GM19043 (cell line): Measurements from ENCODE around the gene ANKRD22.
A peak's percentile ranks its signal among the peaks of the same experiment; 100 is the strongest.

ENCODE experiments used
- ATAC-seq: cut with Tn5 transposase; IDR thresholded peaks from one replicate; pipeline ENCODE4 v1.9.1; 2021; ENCODE audit warnings: low read depth; ENCODE audit not compliant: unreplicated experiment

The ANKRD22 gene

DNA sequence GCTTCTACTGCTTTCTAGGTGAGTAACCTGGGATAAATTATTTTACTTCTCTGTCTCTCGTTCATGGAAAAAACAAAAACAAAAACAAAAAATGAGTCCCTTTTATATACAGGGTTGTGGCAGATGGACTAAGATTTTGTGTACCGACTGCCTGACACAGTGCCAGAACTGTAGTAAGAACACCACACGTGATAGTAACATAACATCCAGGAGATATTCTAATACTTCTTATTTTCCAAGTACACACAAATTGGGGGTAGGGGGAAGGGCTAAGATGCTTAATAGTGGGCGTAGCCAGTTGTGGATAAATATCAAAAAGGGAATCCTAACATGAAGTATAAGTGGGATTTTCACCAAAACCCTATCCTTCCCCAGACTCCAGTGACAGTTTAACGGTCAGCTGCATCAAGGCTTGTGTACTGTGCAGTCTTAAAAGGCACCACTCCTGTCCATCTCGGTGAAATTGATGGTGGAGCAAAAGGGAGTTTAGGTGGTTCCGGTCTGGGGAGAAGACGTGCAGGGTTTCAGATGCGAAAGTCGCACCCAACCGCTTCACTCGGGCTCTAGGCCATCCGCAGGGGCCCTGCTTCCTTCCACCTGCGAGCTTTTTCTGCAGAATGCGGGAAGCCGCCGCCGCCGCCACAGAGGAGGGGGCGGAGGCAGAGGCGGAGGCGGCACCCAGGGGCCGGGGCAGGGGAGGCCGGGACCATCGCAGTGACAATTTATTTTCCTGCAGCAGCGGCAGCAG, 28.1 kb upstream of the ANKRD22 start, which contains the start of gene STAMBPL1:
STAMBPL1 (plus strand) TSS at position 712 of the 748 bp plus-strand sequence. CDS start 21,464 bp downstream, outside the sequence.
- peak; percentile 51 for ATAC-seq

- ATAC-seq, result no peak
These were observed 25.7 kb upstream of the ANKRD22 start for GRCh38 chr10:88877298-88877697.

DNA sequence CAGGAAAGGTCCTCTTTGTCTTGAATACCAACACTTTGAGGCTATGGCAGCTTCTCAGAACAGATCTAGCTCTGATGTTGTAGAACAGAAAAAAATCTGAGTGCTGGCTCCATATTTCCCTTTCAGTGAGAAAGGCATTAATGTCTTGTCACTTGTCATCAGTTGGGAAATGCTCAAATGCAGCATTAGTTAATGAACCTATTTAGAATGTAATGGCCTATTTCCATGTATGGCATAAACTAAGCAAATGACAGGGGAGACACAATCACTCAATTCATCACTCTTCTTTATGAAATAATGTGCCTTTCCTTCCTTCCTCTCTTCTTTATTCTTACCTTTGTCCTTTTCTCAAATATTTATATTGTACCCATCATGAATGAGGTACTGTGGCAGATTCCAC, 23.4 kb upstream of the ANKRD22 start:
- no peak for ATAC-seq

DNA sequence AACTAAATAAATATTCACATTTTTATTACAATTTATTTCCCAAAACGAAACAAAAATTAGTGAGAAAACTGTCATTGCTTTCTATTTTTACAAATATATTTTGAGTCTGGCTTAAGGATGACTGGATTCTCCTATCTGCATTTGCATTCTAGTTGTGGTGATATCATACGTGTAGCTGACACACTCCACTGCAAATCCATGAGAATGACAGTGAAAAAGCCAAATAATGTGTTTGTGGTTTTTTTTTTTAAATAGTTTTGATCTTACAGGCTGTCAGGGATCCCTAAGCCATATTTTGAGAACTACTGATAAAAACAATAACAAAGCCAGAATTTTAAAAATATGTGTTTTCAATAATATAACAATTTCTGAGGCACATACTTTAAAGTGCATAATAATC, 22.6 kb upstream of the ANKRD22 start:
- no peak for ATAC-seq

DNA sequence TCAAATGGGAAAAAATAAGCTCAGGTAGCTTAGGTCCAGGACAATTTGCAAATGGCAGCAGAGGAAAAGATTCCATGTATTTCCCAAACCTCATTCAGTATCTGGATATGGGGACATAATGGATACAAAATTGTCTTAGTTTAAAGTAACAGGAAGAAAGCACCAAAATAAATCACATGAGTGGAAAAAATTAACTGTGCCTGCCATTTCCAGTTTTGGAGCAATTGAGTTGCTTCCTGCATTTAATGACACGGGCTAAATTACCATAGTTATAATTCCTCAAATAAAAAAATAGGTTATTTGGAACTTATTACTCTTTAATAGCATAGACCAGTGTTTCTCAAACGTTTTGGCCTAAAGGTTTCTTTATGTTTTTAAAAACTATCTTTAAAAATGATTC, 22.1 kb upstream of the ANKRD22 start:
- no peak for ATAC-seq

GRCh38 chr10:88870089-88870488, 18.4 kb upstream of the ANKRD22 start:
- ATAC-seq, result no peak

DNA sequence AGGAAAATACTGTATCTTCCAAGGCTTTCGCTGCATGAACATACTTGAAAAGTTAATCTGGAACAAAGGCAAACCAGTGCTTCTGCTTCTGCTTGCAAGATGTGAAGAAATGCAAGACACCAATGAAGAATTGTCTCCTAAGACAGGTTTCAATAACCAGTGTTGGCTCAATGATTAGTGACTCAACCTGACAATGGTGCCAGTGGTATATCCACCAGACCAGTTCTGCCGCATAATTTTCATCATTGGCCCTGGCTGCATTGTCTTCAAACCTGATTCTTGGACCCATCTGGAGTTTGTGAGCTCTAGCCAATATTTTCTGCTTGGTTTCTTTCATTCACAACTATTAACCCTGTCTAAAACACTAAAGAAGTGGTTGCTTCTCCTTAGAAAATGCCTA, 14.8 kb upstream of the ANKRD22 start:
- no peak for ATAC-seq

GRCh38 chr10:88865281-88865876, 13.7 kb upstream of the ANKRD22 start:
- no peak for ATAC-seq

DNA sequence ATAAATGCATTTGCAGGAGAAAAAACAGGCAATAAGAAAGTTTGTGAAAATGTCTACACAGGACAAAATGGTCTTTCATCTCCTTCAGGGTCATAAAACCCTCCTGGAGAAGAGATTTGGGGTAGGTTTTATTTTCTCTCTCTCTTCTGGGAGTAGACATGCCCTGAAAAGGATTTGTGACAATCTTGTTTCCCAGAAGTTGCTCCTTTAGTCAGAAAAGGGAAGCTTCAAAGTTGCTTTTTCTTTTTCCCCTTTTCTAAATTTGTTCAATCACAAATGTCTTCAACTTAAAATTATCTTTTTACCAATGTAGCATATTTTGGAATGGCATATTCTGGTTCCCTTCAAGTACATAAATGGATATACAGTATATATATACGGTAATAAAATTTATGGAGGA, 9.4 kb upstream of the ANKRD22 start:
- ATAC-seq, result no peak

DNA sequence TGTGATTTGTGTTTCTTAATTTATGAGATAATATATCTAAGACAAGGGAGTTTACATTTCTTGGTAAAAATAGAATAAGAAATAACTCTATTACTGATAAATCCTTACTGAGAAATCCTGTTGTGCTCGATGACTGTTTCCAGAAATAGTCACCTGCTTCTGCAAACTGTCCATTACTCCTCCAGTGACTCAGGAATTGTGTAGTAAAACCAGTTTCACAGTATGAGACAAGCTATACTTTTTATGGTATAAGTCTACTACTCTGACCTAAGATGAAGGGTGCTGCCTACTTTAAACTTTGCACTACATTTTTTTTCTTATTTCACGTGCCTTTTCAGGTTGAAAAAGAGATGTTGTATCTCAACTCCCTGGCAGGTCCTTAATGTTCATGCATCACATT, 6.8 kb upstream of the ANKRD22 start:
- ATAC-seq, result no peak

DNA sequence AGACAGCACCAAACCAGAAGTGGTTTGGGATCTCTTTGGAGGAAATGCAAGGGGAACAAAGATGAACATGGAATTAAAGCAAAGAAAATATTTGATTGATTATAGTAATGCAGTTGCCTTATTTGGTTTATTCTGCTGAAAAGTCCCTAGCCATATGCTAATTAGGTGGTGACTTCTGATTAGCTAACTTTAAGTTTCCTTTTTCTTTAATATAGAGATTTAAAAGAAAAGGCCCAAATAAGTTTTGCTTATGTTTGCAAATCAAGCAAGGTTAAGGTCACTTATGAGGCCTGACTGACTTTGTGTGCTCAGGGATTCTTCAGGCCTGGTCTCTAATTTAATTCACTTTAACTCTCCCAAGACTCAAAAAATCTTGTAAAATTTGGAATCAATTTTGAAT, 6.2 kb upstream of the ANKRD22 start:
- no peak for ATAC-seq

DNA sequence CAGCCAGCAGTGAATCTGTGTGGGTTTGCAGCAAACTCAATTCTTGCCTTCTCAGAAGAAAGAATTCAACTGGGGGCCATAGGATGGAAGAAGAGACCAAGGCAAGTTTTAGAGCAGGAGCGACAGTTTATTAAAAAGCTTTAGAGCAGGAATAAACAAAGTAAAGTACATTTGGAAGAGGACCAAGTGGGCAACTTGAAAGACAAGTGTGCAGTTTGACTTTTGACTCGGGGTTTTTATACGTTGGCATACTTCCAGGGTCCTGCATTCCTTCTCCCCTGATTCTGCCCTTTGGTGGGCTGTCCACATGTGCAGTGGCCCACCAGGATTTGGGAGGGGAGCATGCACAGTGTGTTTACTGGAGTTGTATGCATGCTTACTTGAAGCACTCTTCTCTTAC, 3.0 kb upstream of the ANKRD22 start:
- ATAC-seq, result no peak

DNA sequence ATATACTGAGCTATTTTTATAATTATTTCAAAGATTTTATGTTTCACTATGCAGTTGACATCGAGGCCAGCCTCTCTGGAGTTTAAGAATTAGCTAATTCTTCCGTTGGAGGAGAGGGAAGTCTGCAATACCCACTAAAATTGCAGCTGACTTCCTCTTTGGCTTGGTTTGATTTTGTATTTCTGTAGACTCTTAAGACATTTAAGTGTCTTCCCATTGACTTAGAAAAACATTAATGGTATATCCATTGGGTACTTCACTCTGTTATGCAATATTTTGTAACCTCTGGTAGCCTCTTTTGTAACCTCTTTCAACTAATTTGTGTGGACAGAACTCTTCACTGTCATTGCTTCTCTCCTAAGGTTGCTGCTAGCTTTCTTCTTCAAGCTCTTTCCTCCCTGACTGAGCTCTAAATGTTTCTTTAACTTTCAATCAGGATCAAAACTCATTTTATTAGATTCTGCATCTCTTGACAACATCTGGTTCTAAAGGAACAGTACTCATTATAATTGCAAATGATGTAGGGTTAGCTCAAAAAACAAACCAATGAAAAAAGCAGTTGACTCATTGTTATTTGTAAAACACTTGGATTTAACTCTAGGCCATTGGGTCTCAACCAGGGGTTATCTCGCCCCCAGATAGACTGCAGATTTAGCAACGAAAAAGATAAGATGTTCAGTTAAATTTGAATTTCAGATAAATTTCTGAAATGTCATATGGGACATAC, 1.7 kb upstream of the ANKRD22 start:
- ATAC-seq, result no peak

DNA sequence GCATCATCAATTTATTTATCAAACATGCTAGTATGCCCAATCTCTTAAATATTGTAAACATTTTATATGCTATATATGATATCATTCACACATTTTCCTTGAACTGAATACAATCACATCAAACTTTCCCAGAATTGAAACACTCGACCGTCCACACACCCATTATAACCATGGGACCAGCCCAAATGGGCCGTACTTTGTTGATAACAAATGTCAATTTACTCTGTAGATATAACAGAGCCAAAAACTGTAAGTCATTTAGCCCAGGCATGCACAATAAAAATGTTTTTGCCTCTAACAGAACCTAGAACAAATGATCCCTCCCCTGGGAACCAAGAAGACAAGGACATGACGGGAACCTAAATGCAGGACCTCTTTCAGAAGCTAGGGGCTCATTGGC, 683 bp upstream of the ANKRD22 start:
- no peak for ATAC-seq

GRCh38 chr10:88850712-88851111, 932 bp downstream of the ANKRD22 start:
- no peak for ATAC-seq

GRCh38 chr10:88849234-88849633, 2.4 kb downstream of the ANKRD22 start:
- ATAC-seq, result no peak

DNA sequence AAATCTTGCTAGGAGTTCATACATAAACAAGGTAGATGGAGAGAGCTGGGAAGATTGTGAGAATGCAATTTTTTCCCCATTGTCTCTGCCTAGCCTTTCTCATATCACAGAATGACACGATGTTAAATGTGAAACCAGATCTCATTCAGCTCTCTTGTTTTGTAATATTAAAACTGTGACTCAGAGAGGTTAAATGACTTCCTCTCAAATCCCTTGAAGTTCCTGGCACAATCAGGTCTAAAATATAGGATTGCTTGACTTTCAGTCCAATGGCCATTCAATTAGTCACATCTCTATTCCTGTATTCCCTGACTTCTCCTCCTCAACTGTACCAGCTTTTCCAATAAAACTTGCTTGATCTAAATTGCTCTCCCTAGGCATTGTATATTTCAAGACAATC, 3.1 kb downstream of the ANKRD22 start:
- no peak for ATAC-seq

DNA sequence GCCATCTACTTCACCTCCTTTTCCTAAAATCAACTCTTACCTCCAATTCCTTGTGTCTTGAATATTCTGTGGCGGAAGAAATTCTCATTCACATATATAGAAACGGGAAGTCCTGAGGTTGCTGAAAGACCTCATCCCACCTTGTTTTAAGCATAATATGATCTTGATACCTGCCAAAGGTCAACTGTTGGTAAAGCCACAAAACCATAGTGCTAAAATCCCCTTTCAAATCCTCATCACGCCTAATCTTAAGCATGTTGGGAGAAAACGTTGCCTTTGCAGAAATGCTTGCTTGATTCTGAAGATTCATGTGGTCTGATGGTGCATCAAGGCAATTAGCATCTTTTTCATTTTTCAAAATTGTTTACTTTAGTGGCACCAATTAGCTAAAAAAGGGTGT, 8.5 kb downstream of the ANKRD22 start:
- ATAC-seq, result no peak

DNA sequence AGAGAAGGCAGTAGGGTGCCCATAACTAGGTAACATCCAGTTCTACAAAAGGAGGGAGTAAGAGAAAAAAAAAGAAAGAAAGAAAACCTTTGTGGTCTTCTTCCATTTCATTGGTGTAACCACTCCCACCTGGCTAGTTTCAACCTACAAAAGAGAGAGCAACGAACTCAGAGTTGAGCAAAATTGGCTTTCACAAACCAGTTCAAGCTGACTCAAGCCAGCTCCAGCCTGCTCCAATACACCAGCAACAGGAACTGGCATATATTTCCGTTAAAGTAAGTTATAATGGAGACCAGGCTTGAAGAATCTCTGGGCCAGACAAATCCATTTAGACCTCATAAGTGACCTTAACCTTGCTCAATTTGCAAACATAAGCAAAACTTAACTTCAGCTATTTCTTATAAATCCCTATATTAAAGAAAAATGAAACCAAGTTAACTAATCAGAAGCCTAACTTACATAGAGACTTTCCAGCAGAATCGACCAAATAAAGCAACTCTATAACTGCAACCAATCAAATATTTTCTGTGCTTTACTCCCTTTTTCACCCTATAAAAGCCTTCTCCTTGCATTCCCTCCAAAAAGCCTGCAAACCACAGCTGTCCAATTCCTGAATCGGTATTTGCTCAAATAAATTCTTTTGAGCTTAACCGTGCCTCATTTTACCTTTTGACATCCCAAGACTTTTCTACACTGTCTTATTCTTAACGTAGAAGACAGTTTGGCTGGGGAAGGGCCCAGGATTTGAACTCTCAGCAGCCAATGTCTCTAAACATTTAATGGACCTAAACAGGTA, 10.1 kb downstream of the ANKRD22 start:
- no peak for ATAC-seq

- no peak for ATAC-seq
These were observed 10.8 kb downstream of the ANKRD22 start for GRCh38 chr10:88840881-88841280.

DNA sequence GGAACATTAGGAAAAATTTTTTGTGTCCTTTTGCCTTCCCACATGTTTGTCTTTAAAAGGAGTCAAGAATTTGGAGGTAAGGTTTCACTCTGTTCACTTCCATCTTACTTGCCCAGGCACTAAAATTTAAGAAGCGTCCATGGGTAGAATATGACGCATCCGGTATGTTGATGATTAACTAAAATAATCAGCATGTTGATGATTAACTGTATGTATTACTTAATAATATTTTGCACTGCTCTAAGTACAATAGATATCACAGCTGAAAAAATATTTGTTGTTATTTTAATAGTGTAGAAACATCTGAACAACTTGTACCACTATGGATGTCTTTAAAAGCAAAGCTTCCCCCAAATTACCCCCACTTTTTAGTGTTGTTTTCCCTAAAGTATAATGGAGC, 11.5 kb downstream of the ANKRD22 start:
- no peak for ATAC-seq
